D721Med (cell line): ENCODE measurements around the gene NR3C2.

Experiments
- DNase-seq: peaks from one replicate; pipeline ENCODE4 v3.0.0; 2011; ENCODE audit warnings: low spot score; ENCODE audit not compliant: insufficient read length
- FAIRE-seq: peaks from 2 replicates; lab custom pipeline; 2011; peaks lifted over from hg19 to GRCh38; lab: Jason Lieb, UNC
- CTCF ChIP-seq: IDR thresholded peaks from 2 replicates; pipeline ENCODE4 v1.5.1; 2012; ENCODE audit warnings: mild to moderate bottlenecking, control low read depth; ENCODE audit not compliant: insufficient read depth; ENCODE audit errors: missing control alignments

Gene NR3C2

GRCh38 chr4:148078061-148078460, 364.2 kb downstream of the NR3C2 start:
- no peak for TF ChIP-seq CTCF
- DNase-seq (no peak), FAIRE-seq (no peak)

GRCh38 chr4:148077581-148077980, 364.6 kb downstream of the NR3C2 start:
- no peak for TF ChIP-seq CTCF
- FAIRE-seq, result no peak
- no peak for DNase-seq

GRCh38 chr4:148076964-148077363, 365.2 kb downstream of the NR3C2 start:
- DNase-seq, result no peak
- FAIRE-seq, result no peak
- no peak for TF ChIP-seq CTCF

GRCh38 chr4:148075438-148075837, 366.8 kb downstream of the NR3C2 start:
- no peak for FAIRE-seq
- TF ChIP-seq CTCF, result no peak

GRCh38 chr4:148074462-148074861, 367.8 kb downstream of the NR3C2 start:
- no peak for FAIRE-seq
- no peak for TF ChIP-seq CTCF
- DNase-seq, result no peak

More at GRCh38 chr4:148075438-148075837, 366.8 kb downstream of the NR3C2 start:
- DNase-seq, result no peak

GRCh38 chr4:148073349-148073748, 368.9 kb downstream of the NR3C2 start:
- no peak for TF ChIP-seq CTCF
- DNase-seq (no peak), FAIRE-seq (no peak)

GRCh38 chr4:148072789-148073188, 369.4 kb downstream of the NR3C2 start:
- DNase-seq (no peak), FAIRE-seq (no peak)
- TF ChIP-seq CTCF, result no peak
